NB4 (cell line): Measurements from ENCODE around the gene IGF1R.

Source experiments
- CTCF ChIP-seq: IDR thresholded peaks from one replicate; pipeline ENCODE4 v1.5.1; 2012; ENCODE audit warnings: low read depth, low read length
- MYC ChIP-seq: IDR thresholded peaks from 2 replicates; pipeline ENCODE4 v1.6.1; 2011; ENCODE audit warnings: low read depth, low read length
- POLR2A ChIP-seq: IDR thresholded peaks from 2 replicates; pipeline ENCODE4 v1.6.1; 2011; ENCODE audit warnings: mild to moderate bottlenecking; ENCODE audit not compliant: insufficient read length; ENCODE audit errors: extremely low read depth

GRCh38 chr15:98671060-98672008 is 23.0 kb downstream of the IGF1R start:
- TF ChIP-seq CTCF (no peak), POLR2A (no peak), MYC (no peak)
